Endothelial cell of umbilical vein (primary cell): Measurements from ENCODE around the gene ZNF396. TPM values are rescaled to one million over a fixed set of nuclear protein-coding genes. Genes with fewer than 3 reads are reported as not detected.

ENCODE experiments used
- BruUV-seq: library from RNA; stranded (reverse); fragments of 400-500 nt; replicated peaks from 2 replicates; lab custom pipeline; 2021; lab: Mats Ljungman, UMichigan
- CTCF ChIA-PET: fragments of 300-600, 350-600 bp; sonication (Branson Sonifier 250); formaldehyde crosslinking; loops from one replicate; lab custom pipeline; 2021; ENCODE audit warnings: antibody characterized with exemption, inconsistent platforms; lab: Charles Lee
- POLR2A ChIA-PET: fragments of 300-600, 350-600 bp; sonication (Branson Sonifier 250); formaldehyde crosslinking; loops from one replicate; lab custom pipeline; 2021; ENCODE audit warnings: antibody characterized with exemption, inconsistent platforms; lab: Charles Lee
- DNase-seq: peaks from one replicate; pipeline ENCODE4 v3.0.0-alpha.2; 2011; ENCODE audit warnings: low read depth, low spot score
- FAIRE-seq: peaks from 2 replicates; lab custom pipeline; 2011; peaks lifted over from hg19 to GRCh38; lab: Jason Lieb, UNC
- H2AFZ ChIP-seq: 2 replicates; pipeline ENCODE4 v1.6.0; 2012; ENCODE audit warnings: low read depth, low read length, control low read depth, inconsistent platforms
- H3K27ac ChIP-seq: 2 replicates; pipeline ENCODE4 v1.5.1; 2011; ENCODE audit warnings: low read depth, mild to moderate bottlenecking, control low read depth, low read length, moderate library complexity; ENCODE audit not compliant: insufficient read depth
- H3K27me3 ChIP-seq, 2 experiments: 2 replicates each; pipeline versions ENCODE4 v1.6.0 to v1.6.1; 2011; ENCODE audit warnings: low read length in 2 of 2, mixed read lengths in 1 of 2; ENCODE audit not compliant: control insufficient read depth in 2 of 2, insufficient read depth in 2 of 2
- H3K36me3 ChIP-seq, 2 experiments: 2 replicates in 1 of 2; 3 replicates in 1 of 2; pipeline ENCODE4 v1.5.1; 2011; ENCODE audit warnings: low read length in 2 of 2, mild to moderate bottlenecking in 1 of 2, moderate library complexity in 1 of 2; ENCODE audit not compliant: control insufficient read depth in 2 of 2, insufficient read depth in 2 of 2; ENCODE audit errors: extremely low read depth in 1 of 2
- H3K4me1 ChIP-seq: 3 replicates; pipeline ENCODE4 v1.5.1; 2011; ENCODE audit warnings: mild to moderate bottlenecking, low read length; ENCODE audit not compliant: control insufficient read depth, insufficient read depth; ENCODE audit errors: extremely low read depth
- H3K4me2 ChIP-seq: 2 replicates; pipeline ENCODE4 v1.6.1; 2011; ENCODE audit warnings: low read length, control low read depth, mixed read lengths; ENCODE audit not compliant: insufficient read depth
- H3K4me3 ChIP-seq, 3 experiments: fragments of 200-600 bp in 1 of 3; sonication (generic), shearing (Covaris generic) in 1 of 3; replicated peaks in 1 of 3; 2 replicates each; pipeline ENCODE4 v1.5.1; 2011 to 2016; ENCODE audit warnings: control low read depth in 3 of 3, low read length in 3 of 3, mild to moderate bottlenecking in 2 of 3, inconsistent platforms in 1 of 3, low read depth in 1 of 3, moderate library complexity in 1 of 3; ENCODE audit not compliant: insufficient read depth in 1 of 3
- H3K79me2 ChIP-seq: 2 replicates; pipeline ENCODE4 v1.6.0; 2012; ENCODE audit warnings: low read length, inconsistent platforms; ENCODE audit not compliant: control insufficient read depth, insufficient read depth
- H3K9ac ChIP-seq: replicated peaks from 2 replicates; pipeline ENCODE3; 2011; ENCODE audit warnings: low read length, control low read depth; ENCODE audit not compliant: insufficient read depth; ENCODE audit errors: extremely low read depth
- H3K9me1 ChIP-seq: replicated peaks from 3 replicates; pipeline ENCODE4 v1.6.0; 2011; ENCODE audit warnings: mild to moderate bottlenecking, low read length; ENCODE audit not compliant: control insufficient read depth, insufficient read depth; ENCODE audit errors: extremely low read depth
- H3K9me3 ChIP-seq: replicated peaks from 2 replicates; pipeline ENCODE4 v1.5.1; 2012; ENCODE audit warnings: low read length, inconsistent platforms; ENCODE audit not compliant: control insufficient read depth, insufficient read depth
- H4K20me1 ChIP-seq: replicated peaks from 2 replicates; pipeline ENCODE3; 2011; ENCODE audit warnings: mild to moderate bottlenecking, low read length; ENCODE audit not compliant: control insufficient read depth, insufficient read depth; ENCODE audit errors: extremely low read depth
- CTCF ChIP-seq, 2 donors: IDR thresholded peaks; 1 replicate in 1 of 2; 2 replicates in 1 of 2; pipeline ENCODE4 v1.5.1; 2011; ENCODE audit warnings: low read length in 2 of 2, mild to moderate bottlenecking in 2 of 2, moderate library complexity in 2 of 2, control low read depth in 1 of 2, inconsistent platforms in 1 of 2, low read depth in 1 of 2; ENCODE audit not compliant: insufficient read depth in 1 of 2; ENCODE audit errors: extremely low read depth in 1 of 2
- EZH2 ChIP-seq: IDR thresholded peaks from 2 replicates; pipeline ENCODE4 v1.6.1; 2012; ENCODE audit warnings: borderline replicate concordance, low read depth, mild to moderate bottlenecking, moderate library complexity, low read length, inconsistent platforms; ENCODE audit not compliant: severe bottlenecking
- FOS ChIP-seq: IDR thresholded peaks from 2 replicates; pipeline ENCODE4 v1.6.1; 2011; ENCODE audit warnings: mild to moderate bottlenecking, low read length, moderate library complexity, borderline replicate concordance; ENCODE audit not compliant: insufficient read depth
- GATA2 ChIP-seq: IDR thresholded peaks from 2 replicates; pipeline ENCODE4 v1.7.0; 2011; ENCODE audit warnings: low read depth, mild to moderate bottlenecking, moderate library complexity, mixed read lengths, low read length; ENCODE audit not compliant: insufficient read length, insufficient read depth
- JUN ChIP-seq: IDR thresholded peaks from 2 replicates; pipeline ENCODE4 v1.6.1; 2011; ENCODE audit warnings: borderline replicate concordance, low read depth; ENCODE audit not compliant: insufficient read length, insufficient read depth
- MAX ChIP-seq: IDR thresholded peaks from 2 replicates; pipeline ENCODE4 v1.6.1; 2011; ENCODE audit not compliant: insufficient read depth, insufficient read length
- MYC ChIP-seq: IDR thresholded peaks from one replicate; pipeline ENCODE4 v1.6.1; 2011; ENCODE audit warnings: mild to moderate bottlenecking, low read depth, low read length
- POLR2A ChIP-seq: IDR thresholded peaks from 2 replicates; pipeline ENCODE4 v1.6.1; 2012; ENCODE audit warnings: low read depth, mild to moderate bottlenecking, control low read depth, low read length
- POLR2AphosphoS5 ChIP-seq: IDR thresholded peaks from 2 replicates; pipeline ENCODE4 v1.6.1; 2012; ENCODE audit warnings: low read depth, mild to moderate bottlenecking, control low read depth, low read length, moderate library complexity; ENCODE audit not compliant: insufficient read depth
- dilution Hi-C: fragments of 300-500 bp; cut with MboI; formaldehyde crosslinking; loops from one replicate; pipeline ENCODE4 v1.15.0; 2019; ENCODE audit warnings: low sequenced_read_pairs; ENCODE audit not compliant: extremely low pct_ligation_motif_present
- intact Hi-C: fragments of 100-400 bp; cut with micrococcal nuclease; formaldehyde crosslinking; loops from one replicate; pipeline ENCODE4 v1.10.0; 2022
- polyA plus RNA-seq, 4 experiments: library from polyadenylated mRNA; depleted of rRNA in 3 of 4; stranded (reverse) in 3 of 4; unstranded in 1 of 4; fragments of >200 nt; gene quantifications; 2 replicates each; pipeline versions ENCODE4 v1.2.1 to v1.2.3, GENCODE V29; 2011 to 2012; ENCODE audit warnings: missing spikeins in 1 of 4
- total RNA-seq: library from RNA; stranded (reverse); gene quantifications from 2 replicates; pipeline ENCODE4 v1.2.3, GENCODE V29; 2021

Gene ZNF396
- total and polyA plus RNA-seq, 2 donors (not counting 3 experiments of a cell fraction or from before 2014, with no cell fraction given): 0.28 to 0.44 TPM

- DNase-seq: no peak
- Histone ChIP-seq H3K4me2 (no peak overlapping the region), H3K79me2 (no peaks in the 10 kb centered on the region), H3K9me1 (no peaks in the 10 kb centered on the region), H3K4me1 (peaks cover 7% of the 10 kb centered on the region), H3K4me3 (no peak overlapping the region), H3K9me3 (no peaks in the 10 kb centered on the region), H3K36me3 (no peaks in the 10 kb centered on the region), H3K27ac (no peak overlapping the region), H3K9ac (no peak overlapping the region), H4K20me1 (no peaks in the 10 kb centered on the region), H3K27me3 (peaks cover 5% of the 10 kb centered on the region in 2 experiments), H2AFZ (no peak overlapping the region)
- no TSS peak for BruUV-seq
- POLR2A ChIA-PET: no interaction called here
- no peak for TF ChIP-seq MYC
- no peak for TF ChIP-seq FOS
- TF ChIP-seq EZH2: no peak
- TF ChIP-seq JUN: no peak
- no peak for TF ChIP-seq POLR2A
- TF ChIP-seq CTCF (IDR thresholded peaks at IDR 0.05; ENCODE audit: extremely low read depth in 1 of 2, insufficient read depth in 1 of 2, low read depth in 1 of 2, low read length in 2 of 2): no peak
- no peak for TF ChIP-seq MAX
- TF ChIP-seq POLR2AphosphoS5: no peak
- no peak for TF ChIP-seq GATA2
- intact Hi-C loops: no loop called here
- CTCF ChIA-PET: no interaction called here
- dilution Hi-C loops: no loop called here
- FAIRE-seq: no peak
These were observed 1.4 kb upstream of the ZNF396 start for GRCh38 chr18:35378574-35378896.
